Progenitor cell of endocrine pancreas (in vitro differentiated cells): ENCODE results near the gene BUB1. TPM values are rescaled to one million over a fixed set of nuclear protein-coding genes. Genes with fewer than 3 reads are reported as not detected.

Experiments
- DNase-seq: peaks from one replicate; pipeline ENCODE4 v3.0.0; 2021; ENCODE audit warnings: low spot score; ENCODE audit not compliant: unreplicated experiment
- H3K27ac Mint-ChIP-seq: 2 replicates; pipeline ENCODE4 v1.8.0; 2021; ENCODE audit warnings: mild to moderate bottlenecking, moderate library complexity, mixed read lengths
- H3K27me3 Mint-ChIP-seq: 2 replicates; pipeline ENCODE4 v1.8.0; 2021; ENCODE audit warnings: mixed read lengths
- H3K36me3 Mint-ChIP-seq: 2 replicates; pipeline ENCODE4 v1.8.0; 2022; ENCODE audit warnings: mixed read lengths; ENCODE audit not compliant: insufficient read depth
- H3K4me1 Mint-ChIP-seq: 2 replicates; pipeline ENCODE4 v1.8.0; 2021; ENCODE audit warnings: low read depth, mixed read lengths
- H3K4me3 Mint-ChIP-seq: 2 replicates; pipeline ENCODE4 v1.8.0; 2021; ENCODE audit warnings: low read depth, mild to moderate bottlenecking, moderate library complexity, mixed read lengths
- H3K9me3 Mint-ChIP-seq: 2 replicates; pipeline ENCODE4 v1.8.0; 2021; ENCODE audit warnings: low read depth, mixed read lengths
- total RNA-seq: library from RNA; stranded (reverse); gene quantifications from 2 replicates; pipeline ENCODE4 v1.2.1, GENCODE V29; 2021
- TF ChIP-seq, protein P1 (sequence below): fragments of 200-600 bp; sonication (generic); IDR thresholded peaks from one replicate; pipeline ENCODE4 v1.5.0; 2021; ENCODE audit warnings: antibody characterized with exemption, mild to moderate bottlenecking; ENCODE audit not compliant: unreplicated experiment

The BUB1 gene
- total RNA-seq, 1 donor from 2014 or later: 25.4 TPM

DNA sequence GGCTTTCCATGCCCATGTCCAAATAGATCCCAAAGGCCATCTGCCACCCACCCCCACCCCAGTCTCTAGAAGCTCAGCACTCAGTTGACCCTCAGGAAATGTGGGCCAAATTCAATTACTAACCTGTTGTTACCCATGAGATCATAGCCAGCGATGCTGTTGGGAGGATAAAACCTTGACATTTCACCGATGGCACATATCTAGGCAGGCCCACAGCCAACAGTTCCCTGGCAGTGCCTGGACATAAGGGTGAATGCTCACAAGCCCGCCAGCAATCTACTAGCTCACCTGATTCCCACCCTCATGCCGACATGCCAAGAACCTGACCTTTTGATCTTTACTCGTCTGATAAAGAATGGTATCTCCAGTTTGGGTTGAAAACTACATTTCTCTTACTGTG is 42.7 kb upstream of the BUB1 start:
- TF ChIP-seq, protein P1, sequence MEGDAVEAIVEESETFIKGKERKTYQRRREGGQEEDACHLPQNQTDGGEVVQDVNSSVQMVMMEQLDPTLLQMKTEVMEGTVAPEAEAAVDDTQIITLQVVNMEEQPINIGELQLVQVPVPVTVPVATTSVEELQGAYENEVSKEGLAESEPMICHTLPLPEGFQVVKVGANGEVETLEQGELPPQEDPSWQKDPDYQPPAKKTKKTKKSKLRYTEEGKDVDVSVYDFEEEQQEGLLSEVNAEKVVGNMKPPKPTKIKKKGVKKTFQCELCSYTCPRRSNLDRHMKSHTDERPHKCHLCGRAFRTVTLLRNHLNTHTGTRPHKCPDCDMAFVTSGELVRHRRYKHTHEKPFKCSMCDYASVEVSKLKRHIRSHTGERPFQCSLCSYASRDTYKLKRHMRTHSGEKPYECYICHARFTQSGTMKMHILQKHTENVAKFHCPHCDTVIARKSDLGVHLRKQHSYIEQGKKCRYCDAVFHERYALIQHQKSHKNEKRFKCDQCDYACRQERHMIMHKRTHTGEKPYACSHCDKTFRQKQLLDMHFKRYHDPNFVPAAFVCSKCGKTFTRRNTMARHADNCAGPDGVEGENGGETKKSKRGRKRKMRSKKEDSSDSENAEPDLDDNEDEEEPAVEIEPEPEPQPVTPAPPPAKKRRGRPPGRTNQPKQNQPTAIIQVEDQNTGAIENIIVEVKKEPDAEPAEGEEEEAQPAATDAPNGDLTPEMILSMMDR: no peak
- no peak for DNase-seq
- Mint-ChIP-seq H3K27ac (no peak overlapping the region), H3K27me3 (peaks cover 17% of the 10 kb centered on the region), H3K36me3 (no peaks in the 10 kb centered on the region), H3K4me1 (no peaks in the 10 kb centered on the region), H3K4me3 (no peak overlapping the region), H3K9me3 (no peaks in the 10 kb centered on the region)

DNA sequence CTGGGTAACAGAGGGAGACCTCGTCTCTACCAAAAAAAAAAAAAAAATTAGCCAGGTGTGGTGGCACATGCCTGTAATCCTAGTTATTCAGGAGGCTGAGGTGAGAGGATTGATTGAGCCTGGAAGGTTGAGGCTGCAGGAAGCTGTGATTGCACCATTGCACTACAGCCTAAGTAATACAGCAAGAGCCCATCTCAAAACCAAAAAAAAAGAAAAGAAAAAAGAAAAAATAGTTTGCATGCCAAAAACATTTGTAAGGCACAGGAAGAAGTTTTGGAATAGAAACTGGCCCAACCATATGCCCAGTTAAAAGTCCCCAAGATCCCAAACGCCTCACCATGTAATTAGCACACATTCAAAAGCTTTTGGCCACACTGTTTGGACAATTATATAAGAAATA is 41.1 kb upstream of the BUB1 start:
- no peak for DNase-seq
- TF ChIP-seq, protein P1: no peak
- Mint-ChIP-seq H3K4me1 (no peaks in the 10 kb centered on the region), H3K27me3 (peaks cover 18% of the 10 kb centered on the region), H3K36me3 (no peaks in the 10 kb centered on the region), H3K4me3 (no peak overlapping the region), H3K9me3 (no peaks in the 10 kb centered on the region), H3K27ac (no peak overlapping the region)

DNA sequence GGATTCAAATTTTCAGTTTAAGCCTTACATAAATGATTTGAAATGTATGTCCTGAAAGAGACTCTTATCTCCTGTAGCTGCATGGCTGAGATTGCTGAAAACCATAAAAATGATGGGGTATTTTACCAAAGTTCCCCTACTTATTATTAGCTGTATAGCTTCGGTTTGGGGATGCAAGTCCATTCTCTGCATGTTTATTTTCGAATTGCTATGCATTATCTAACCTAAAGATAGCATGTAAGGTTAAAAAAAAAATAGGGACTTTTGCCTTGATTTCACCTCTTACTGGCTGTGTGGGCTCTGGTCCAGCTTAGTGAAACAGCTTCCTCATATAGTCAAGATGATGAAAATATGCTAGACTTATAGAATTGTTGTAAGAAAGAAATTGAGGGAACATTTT is 40.5 kb upstream of the BUB1 start:
- H3K36me3 Mint-ChIP-seq: no peaks in the 10 kb centered on the region
- no peak overlapping the region for H3K27ac Mint-ChIP-seq
- no peak overlapping the region for H3K4me3 Mint-ChIP-seq
- H3K9me3 Mint-ChIP-seq: no peaks in the 10 kb centered on the region
- no peaks in the 10 kb centered on the region for H3K4me1 Mint-ChIP-seq
- TF ChIP-seq, protein P1: no peak
- DNase-seq: no peak
- peaks cover 14% of the 10 kb centered on the region for H3K27me3 Mint-ChIP-seq

- H3K9me3 Mint-ChIP-seq: no peaks in the 10 kb centered on the region
- H3K4me3 Mint-ChIP-seq: no peak overlapping the region
- H3K27ac Mint-ChIP-seq: no peak overlapping the region
- H3K36me3 Mint-ChIP-seq: no peaks in the 10 kb centered on the region
- TF ChIP-seq, protein P1: no peak
- DNase-seq: no peak
- no peaks in the 10 kb centered on the region for H3K4me1 Mint-ChIP-seq
- H3K27me3 Mint-ChIP-seq: peaks cover 11% of the 10 kb centered on the region
Measured at GRCh38 chr2:110717734-110718133, 39.9 kb upstream of the BUB1 start.

DNA sequence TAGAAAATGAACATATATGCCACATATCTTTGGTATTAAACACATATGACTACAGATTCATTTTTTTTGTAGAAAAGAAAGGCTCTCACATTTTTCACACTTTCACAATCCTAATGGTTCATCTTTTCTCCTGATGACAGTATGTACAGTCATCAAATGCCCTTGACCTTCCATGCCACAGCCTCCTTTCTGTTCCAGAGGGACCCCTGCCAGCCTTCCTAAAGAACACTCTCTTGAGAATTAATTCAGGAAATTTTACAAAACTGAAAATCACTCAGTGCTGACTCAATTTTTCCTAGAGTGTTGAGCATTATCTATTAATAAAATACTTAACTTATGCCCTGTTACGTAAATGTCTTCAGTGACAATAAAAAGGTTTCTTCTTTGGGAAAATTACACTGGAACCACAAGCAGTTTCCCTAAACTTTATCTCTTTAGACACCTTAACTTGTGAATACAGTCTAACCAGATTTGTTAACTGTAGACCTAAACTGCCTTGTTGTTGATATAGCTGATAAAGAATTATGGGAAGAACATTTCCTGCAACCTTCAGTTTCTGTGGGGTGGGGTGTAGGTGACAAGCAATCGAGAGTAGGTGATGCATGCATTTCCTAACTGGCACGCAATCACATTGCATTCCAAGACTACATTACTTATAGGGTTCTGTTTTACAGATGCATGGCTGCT is 39.2 kb upstream of the BUB1 start:
- H3K36me3 Mint-ChIP-seq: no peaks in the 10 kb centered on the region
- no peak overlapping the region for H3K4me3 Mint-ChIP-seq
- no peaks in the 10 kb centered on the region for H3K4me1 Mint-ChIP-seq
- H3K27me3 Mint-ChIP-seq: peaks cover 11% of the 10 kb centered on the region
- TF ChIP-seq, protein P1: no peak
- no peak overlapping the region for H3K27ac Mint-ChIP-seq
- H3K9me3 Mint-ChIP-seq: no peaks in the 10 kb centered on the region
- DNase-seq: no peak
